Keratinocyte (primary cell): Measurements from ENCODE around the gene MADCAM1. TPM values are rescaled to one million over a fixed set of nuclear protein-coding genes. Genes with fewer than 3 reads are reported as not detected.

ENCODE experiments used
- DNase-seq: peaks from one replicate; pipeline ENCODE4 v3.0.0-alpha.2; 2011; ENCODE audit warnings: low read depth, missing footprints, low spot score
- FAIRE-seq: peaks from 2 replicates; lab custom pipeline; 2011; peaks lifted over from hg19 to GRCh38; lab: Jason Lieb, UNC
- H2AFZ ChIP-seq: 2 replicates; pipeline ENCODE4 v1.6.0; 2012; ENCODE audit warnings: low read length, control low read depth, inconsistent platforms; ENCODE audit not compliant: control insufficient read depth
- H3K27ac ChIP-seq: 2 replicates; pipeline ENCODE4 v1.5.1; 2011; ENCODE audit warnings: low read length; ENCODE audit not compliant: control insufficient read depth, insufficient read depth
- H3K27me3 ChIP-seq: 3 replicates; pipeline ENCODE4 v1.6.0; 2011; ENCODE audit warnings: low read length; ENCODE audit not compliant: control insufficient read depth, insufficient read depth; ENCODE audit errors: extremely low read depth
- H3K36me3 ChIP-seq, 2 experiments: 2 replicates in 1 of 2; 3 replicates in 1 of 2; pipeline ENCODE4 v1.5.1; 2011; ENCODE audit warnings: low read length in 2 of 2, mild to moderate bottlenecking in 1 of 2; ENCODE audit not compliant: control insufficient read depth in 2 of 2, insufficient read depth in 2 of 2; ENCODE audit errors: extremely low read depth in 1 of 2
- H3K4me1 ChIP-seq: 3 replicates; pipeline ENCODE4 v1.5.1; 2011; ENCODE audit warnings: low read length; ENCODE audit not compliant: control insufficient read depth, insufficient read depth; ENCODE audit errors: extremely low read depth
- H3K4me2 ChIP-seq: 3 replicates; pipeline ENCODE4 v1.6.0; 2011; ENCODE audit warnings: low read depth, low read length; ENCODE audit not compliant: control insufficient read depth, insufficient read depth; ENCODE audit errors: extremely low read depth
- H3K4me3 ChIP-seq, 3 experiments: fragments of 200-600 bp in 1 of 3; sonication (generic) in 1 of 3; 2 replicates in 2 of 3; 3 replicates in 1 of 3; pipeline ENCODE4 v1.5.1; 2011 to 2016; ENCODE audit warnings: low read length in 3 of 3, mild to moderate bottlenecking in 3 of 3, control low read depth in 2 of 3, inconsistent platforms in 1 of 3, low read depth in 1 of 3, mixed read lengths in 1 of 3, mixed run types in 1 of 3, moderate library complexity in 1 of 3; ENCODE audit not compliant: control insufficient read depth in 2 of 3, insufficient read depth in 2 of 3; ENCODE audit errors: extremely low read depth in 1 of 3
- H3K79me2 ChIP-seq: 2 replicates; pipeline ENCODE4 v1.6.0; 2012; ENCODE audit warnings: low read length; ENCODE audit not compliant: control insufficient read depth, insufficient read depth
- H3K9ac ChIP-seq: 3 replicates; pipeline ENCODE4 v1.6.0; 2011; ENCODE audit warnings: low read length; ENCODE audit not compliant: control insufficient read depth, insufficient read depth; ENCODE audit errors: extremely low read depth
- H3K9me1 ChIP-seq: 3 replicates; pipeline ENCODE4 v1.6.0; 2011; ENCODE audit warnings: low read length; ENCODE audit not compliant: control insufficient read depth, insufficient read depth; ENCODE audit errors: extremely low read depth
- H3K9me3 ChIP-seq: 2 replicates; pipeline ENCODE4 v1.5.1; 2012; ENCODE audit warnings: low read depth, low read length; ENCODE audit not compliant: control insufficient read depth
- H4K20me1 ChIP-seq: 3 replicates; pipeline ENCODE4 v1.6.0; 2011; ENCODE audit warnings: low read length; ENCODE audit not compliant: control insufficient read depth, insufficient read depth; ENCODE audit errors: extremely low read depth
- CTCF ChIP-seq, 3 experiments: IDR thresholded peaks in 1 of 3; conservative IDR thresholded peaks in 1 of 3; optimal IDR thresholded peaks in 1 of 3; 2 replicates in 2 of 3; 3 replicates in 1 of 3; pipeline versions ENCODE3 to v1.5.1; 2011; ENCODE audit warnings: low read length in 3 of 3, mild to moderate bottlenecking in 3 of 3, moderate library complexity in 2 of 3, control low read depth in 1 of 3, inconsistent platforms in 1 of 3; ENCODE audit not compliant: insufficient read depth in 2 of 3; ENCODE audit errors: extremely low read depth in 1 of 3
- EZH2 ChIP-seq: IDR thresholded peaks from one replicate; pipeline ENCODE4 v1.6.1; 2012; ENCODE audit warnings: inconsistent platforms, mild to moderate bottlenecking, low read length, moderate library complexity
- dilution Hi-C: fragments of 300-500 bp; cut with MboI; formaldehyde crosslinking; loops from one replicate; pipeline ENCODE4 v1.7.0; 2020; ENCODE audit warnings: low sequenced_read_pairs; ENCODE audit not compliant: extremely low pct_ligation_motif_present
- polyA plus RNA-seq, 5 experiments: library from polyadenylated mRNA; depleted of rRNA in 3 of 5; stranded (reverse) in 3 of 5; stranded (forward) in 1 of 5; unstranded in 1 of 5; fragments of >200 nt; gene quantifications; 1 replicate in 1 of 5; 2 replicates in 3 of 5; 3 replicates in 1 of 5; pipeline versions ENCODE4 v1.2.1 to v1.2.3, GENCODE V29; 2011 to 2012; ENCODE audit warnings: missing spikeins in 2 of 5, low read depth in 1 of 5, low replicate concordance in 1 of 5

MADCAM1 gene
- polyA plus RNA-seq, 1 donor (not counting 4 experiments of a cell fraction or from before 2014, with no cell fraction given) = 0.05 TPM

- no peaks in the 10 kb centered on the region for H3K9me3 ChIP-seq
- FAIRE-seq (no peak), DNase-seq (no peak)
- H4K20me1 ChIP-seq = no peaks in the 10 kb centered on the region
- H3K36me3 ChIP-seq = no peaks in the 10 kb centered on the region
- H3K4me3 ChIP-seq = no peak overlapping the region
- H3K9me1 ChIP-seq = no peaks in the 10 kb centered on the region
- H3K27me3 ChIP-seq = peaks cover 4% of the 10 kb centered on the region
- H3K79me2 ChIP-seq = no peaks in the 10 kb centered on the region
- H3K27ac ChIP-seq = no peak overlapping the region
- H3K4me2 ChIP-seq = no peak overlapping the region
- no peak overlapping the region for H2AFZ ChIP-seq
- no peak for TF ChIP-seq EZH2
- no peak for TF ChIP-seq CTCF (optimal IDR thresholded peaks at IDR 0.05 in 1 of 3, IDR thresholded peaks at IDR 0.05 in 1 of 3, conservative IDR thresholded peaks at IDR 0.05 in 1 of 3; ENCODE audit: extremely low read depth in 1 of 3, insufficient read depth in 2 of 3, low read length in 3 of 3)
- dilution Hi-C loops = no loop called here
- no peak overlapping the region for H3K9ac ChIP-seq
- H3K4me1 ChIP-seq = no peaks in the 10 kb centered on the region
Measured at GRCh38 chr19:525857-526419, 29.7 kb downstream of the MADCAM1 start.

DNA sequence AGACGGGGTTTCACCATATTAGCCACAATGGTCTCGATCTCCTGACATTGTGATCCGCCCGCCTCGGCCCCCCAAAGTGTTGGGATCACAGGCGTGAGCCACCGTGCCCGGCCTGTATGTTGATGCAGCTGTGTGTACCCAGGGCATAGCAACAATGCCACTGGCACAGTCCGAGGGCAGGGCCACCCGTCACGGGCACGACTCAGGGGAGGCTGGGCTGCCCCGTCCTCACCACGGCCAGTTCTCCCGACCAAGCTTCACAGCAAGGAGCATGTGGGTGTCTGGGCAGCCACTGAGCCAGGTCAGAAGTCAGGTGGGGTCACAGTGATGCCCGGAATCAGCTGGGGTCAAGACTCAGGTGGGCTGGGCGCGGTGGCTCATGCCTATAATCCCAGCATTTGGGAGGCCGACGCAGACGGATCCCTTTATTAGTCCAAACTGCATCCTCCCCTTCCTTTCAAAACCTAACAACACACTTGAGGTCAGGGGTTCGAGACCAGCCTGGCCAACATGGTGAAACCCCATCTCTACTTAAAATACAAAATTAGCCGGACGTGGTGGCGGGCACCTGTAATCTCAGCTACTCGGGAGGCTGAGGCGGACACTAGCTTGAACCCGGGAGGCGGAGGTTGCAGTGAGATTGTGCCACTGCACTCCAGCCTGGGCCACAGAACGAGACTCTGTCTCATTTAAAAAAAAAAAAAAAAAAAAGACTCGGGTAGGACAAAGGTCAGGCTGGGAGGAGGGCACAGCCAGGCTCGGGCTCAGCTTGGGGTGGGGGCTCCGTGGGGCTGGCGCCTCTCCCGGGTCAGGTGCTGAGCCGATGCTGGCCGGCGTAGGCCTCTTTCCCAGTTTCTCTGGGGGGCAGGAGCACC, 34.1 kb downstream of the MADCAM1 start:
- DNase-seq (no peak), FAIRE-seq (no peak)
- Histone ChIP-seq H3K4me3 (peak overlapping the region; percentile 67 to 83 (median 76)), H4K20me1 (peaks cover 17% of the 10 kb centered on the region), H3K36me3 (peaks cover 3 to 6% of the 10 kb centered on the region in 2 experiments), H3K4me1 (peaks cover 13% of the 10 kb centered on the region), H2AFZ (peak overlapping the region; percentile 92), H3K9me3 (no peaks in the 10 kb centered on the region), H3K79me2 (peaks cover 36% of the 10 kb centered on the region), H3K9me1 (peaks cover 4% of the 10 kb centered on the region), H3K27ac (no peak overlapping the region), H3K9ac (peak overlapping the region; percentile 74), H3K27me3 (peaks cover 2% of the 10 kb centered on the region), H3K4me2 (peak overlapping the region; percentile 80)
- dilution Hi-C loops = no loop called here
- TF ChIP-seq CTCF (optimal IDR thresholded peaks at IDR 0.05 in 1 of 3, IDR thresholded peaks at IDR 0.05 in 1 of 3, conservative IDR thresholded peaks at IDR 0.05 in 1 of 3; ENCODE audit: extremely low read depth in 1 of 3, insufficient read depth in 2 of 3, low read length in 3 of 3) = no peak
